Pons (tissue), 1 donor: ENCODE results near the gene CDH8.
"Not testable (repeated sequence)": the region's sequence is repeated elsewhere in the genome, so short reads cannot be mapped to it uniquely, and the experiment has no call there.

ENCODE experiments used
- DNase-seq: peaks from one replicate; pipeline ENCODE4 v3.0.0-alpha.2; 2016; ENCODE audit warnings: low spot score

Gene CDH8

DNA sequence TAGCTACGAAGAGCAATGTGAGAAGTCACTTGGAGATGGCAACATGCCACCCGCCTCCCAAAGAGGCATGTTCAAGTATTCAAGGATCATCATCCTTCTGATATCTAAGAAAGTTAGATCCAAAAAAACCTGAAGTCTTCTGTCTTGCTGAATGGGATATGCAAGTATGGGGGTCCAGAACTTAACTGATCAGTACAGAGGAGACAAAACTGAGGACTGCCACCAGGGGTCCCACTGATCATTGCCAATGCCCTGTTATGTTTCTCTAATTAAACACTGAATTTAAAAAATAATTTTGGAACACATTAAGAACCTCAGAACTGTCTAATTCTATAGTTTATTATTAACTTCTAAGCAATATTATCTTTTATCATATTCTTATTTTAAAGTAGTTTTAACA lies 99.7 kb downstream of the CDH8 start:
- peak; percentile 61 for DNase-seq

DNA sequence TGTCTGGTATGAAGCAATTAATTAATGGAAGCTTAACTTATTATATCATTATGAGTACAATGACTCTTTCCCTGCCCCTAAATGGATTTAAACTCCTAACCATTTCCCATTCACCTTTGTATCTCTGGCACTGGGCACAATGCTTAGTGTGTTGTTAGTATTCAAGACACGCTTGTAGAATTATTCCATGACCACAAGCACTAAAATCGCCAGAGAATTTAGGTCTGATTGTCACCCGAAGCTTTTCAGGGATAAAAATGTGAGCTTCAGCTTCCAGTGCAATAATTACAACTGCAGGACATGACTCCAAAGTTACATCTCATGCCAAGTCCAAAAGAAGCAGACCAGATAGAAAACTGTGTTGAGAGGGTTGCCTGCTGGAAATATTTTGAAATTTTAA lies 101.6 kb downstream of the CDH8 start:
- peak; percentile 74 for DNase-seq

DNA sequence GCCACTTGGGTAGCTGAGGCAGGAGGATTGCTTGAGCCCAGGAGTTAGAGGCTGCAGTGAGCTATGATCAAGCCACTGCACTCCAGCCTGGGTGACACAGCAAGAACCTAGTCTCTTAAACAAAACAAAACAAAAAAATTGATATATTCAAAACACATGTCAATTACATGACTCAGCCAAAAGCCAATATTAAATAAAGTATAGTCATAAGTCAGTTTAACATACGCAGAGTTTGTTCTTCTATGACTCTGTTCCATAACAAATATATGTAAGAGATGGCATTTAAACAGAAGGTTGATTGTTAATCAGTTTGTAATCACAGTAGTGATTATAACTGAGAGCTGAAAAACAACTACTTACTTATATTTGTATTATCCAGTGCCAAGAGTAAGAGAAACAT lies 106.5 kb downstream of the CDH8 start:
- no peak for DNase-seq

DNA sequence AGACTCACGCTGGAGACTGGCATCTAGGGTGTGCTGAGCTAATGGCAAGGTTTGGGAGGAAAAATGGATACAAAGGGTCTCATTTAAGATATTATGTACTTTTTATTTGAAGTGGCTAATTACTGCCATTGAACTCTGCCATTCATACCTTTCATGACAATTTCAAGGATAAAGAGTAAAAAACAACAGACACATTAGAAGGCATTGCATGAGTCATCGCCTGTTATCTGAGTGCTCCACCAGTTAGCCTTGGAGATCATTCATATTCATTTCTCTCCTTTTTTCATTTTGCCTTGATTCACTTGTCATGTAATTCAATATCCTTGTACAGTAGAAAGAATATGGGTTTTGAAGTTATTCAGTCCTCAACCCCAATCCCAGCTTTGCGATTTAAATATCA lies 109.5 kb downstream of the CDH8 start:
- DNase-seq, result no peak

DNA sequence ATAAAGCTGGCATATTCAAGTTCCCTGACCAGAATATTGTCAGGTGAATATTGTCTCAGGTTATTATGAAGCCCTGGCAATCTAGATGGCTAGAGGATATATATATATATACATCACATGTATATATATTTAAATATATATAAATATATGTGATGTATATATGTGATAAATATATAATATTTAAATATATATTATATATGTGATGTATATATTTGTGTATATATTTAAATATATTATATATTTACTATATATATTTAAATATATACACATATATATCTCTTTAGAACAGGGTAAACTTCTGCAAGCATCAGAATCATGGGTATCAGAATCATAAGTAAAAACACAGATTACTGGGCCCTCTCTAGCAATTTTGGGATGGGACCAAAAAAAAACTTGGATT lies 112.6 kb downstream of the CDH8 start:
- DNase-seq, result no peak

DNA sequence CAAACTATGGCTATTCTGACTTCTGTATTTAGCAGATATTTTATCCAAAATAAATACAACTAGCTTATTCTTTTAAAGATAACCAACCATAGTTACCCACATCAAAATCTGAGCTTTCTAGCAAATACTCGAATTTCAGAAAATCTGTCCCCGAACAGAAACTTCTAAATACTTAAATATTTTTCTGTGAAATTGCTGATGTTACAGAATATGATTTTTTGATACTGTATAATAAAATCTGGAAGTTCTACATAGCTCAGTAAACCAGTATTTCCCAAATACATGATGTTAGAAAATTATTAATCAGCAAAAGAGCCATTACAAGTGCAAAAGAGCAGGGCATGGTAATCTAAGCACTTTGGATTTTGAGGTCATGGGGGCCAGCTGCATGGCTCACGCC lies 114.9 kb downstream of the CDH8 start:
- DNase-seq, result no peak

DNA sequence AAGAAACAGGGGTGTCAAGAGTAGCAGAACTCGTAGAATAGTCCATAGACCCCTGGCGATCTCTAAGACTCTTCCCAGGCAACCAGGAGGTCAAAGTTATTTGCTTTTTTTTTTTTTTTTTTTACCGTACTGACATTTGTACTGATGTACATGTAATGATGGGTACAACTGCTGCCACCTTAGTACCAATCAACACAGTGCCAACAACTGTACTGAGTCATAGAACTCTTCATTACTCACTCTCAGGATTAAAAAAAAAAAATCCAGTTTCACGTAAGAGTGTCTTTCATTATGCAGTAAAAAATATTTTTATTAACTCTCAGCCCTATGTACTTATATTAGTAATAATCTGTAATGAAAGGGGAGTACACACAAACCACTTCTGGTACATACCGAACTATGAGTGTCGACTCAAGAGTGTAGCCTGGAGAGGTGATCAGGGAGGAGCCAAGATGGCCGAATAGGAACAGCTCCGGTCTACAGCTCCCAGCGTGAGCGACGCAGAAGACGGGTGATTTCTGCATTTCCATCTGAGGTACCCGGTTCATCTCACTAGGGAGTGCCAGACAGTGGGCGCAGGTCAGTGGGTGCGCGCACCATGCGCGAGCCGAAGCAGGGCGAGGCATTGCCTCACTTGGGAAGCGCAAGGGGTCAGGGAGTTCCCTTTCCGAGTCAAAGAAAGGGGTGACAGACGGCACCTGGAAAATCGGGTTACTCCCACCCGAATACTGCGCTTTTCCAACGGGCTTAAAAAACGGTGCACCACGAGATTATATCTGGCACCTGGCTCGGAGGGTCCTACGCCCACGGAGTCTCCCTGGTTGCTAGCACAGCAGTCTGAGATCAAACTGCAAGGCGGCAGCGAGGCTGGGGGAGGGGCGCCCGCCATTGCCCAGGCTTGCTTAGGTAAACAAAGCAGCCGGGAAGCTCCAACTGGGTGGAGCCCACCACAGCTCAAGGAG lies 118.1 kb downstream of the CDH8 start:
- not testable (repeated sequence) for DNase-seq

DNA sequence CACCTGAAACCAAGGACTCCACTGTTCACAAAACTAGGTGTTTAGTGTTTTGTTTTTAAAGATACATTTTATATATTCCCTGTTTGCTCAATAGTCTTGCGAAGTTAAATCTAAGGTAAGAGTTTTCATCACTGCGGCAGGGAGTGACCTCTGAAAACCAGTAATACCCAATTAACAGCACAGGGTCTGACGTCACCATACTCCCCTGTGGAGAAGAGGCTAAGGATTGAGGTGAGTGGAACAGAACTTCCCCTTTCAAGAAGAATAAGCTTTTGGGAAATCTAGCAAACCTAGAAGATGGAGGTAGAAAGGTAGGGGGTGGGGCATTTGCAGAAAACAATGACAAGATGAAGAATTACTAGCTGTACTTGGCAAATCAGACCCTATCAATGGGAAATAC lies 120.7 kb downstream of the CDH8 start:
- no peak for DNase-seq

DNA sequence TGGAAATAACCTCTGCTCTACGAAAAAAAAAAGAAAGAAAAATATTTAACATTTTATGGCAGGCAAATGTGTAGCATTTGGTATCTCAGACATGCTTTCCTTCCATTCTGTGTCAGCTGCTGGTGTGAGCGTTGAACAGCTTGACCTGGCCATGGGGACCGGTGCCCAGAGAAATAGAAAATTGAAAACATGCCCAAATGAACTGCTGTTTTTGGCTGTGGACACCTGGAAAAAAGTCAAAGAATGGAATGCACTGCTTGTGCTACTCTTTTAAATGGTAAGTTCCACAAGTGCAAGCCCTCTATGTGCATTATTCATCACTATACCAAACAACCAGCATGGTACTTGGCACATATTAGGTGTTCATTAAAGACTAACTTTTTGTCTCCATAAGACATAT lies 127.2 kb downstream of the CDH8 start:
- peak; percentile 22 for DNase-seq

DNA sequence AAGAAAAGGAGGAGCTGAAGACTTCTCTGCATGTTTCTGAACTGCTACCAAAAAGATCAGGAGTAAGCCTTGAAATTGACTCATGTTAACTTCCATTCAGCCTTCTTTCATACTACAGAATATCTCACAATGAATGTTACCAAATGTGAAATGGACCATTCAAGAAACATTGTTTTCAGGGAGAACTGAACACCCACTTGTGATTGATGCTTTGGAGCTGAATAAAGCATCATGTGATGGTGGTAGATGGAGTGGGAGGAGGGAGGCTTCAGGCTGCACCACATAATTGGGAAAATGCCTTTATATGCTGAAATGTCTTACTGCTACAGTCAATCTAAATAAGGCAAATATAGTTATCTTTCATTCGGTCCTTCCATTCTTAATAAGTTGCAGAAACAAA lies 127.8 kb downstream of the CDH8 start:
- DNase-seq, result peak; percentile 56

DNA sequence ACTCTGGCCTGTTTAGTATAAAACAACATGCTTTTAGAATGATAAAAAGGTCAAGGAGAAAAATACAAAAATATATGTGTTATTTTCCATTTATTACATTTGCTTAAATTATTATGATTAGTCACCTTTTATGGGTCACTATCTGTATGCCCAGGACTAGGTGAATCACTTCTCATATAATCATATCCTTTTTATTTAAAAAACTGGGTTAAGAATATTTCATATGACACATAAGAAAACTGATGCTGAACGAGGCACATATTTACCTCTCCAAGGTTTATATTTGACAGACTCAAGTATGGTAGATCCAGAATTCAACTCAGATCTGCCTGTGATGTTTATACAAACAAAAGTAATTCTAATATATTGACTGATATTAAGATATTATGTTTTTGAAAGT lies 134.5 kb downstream of the CDH8 start:
- no peak for DNase-seq

DNA sequence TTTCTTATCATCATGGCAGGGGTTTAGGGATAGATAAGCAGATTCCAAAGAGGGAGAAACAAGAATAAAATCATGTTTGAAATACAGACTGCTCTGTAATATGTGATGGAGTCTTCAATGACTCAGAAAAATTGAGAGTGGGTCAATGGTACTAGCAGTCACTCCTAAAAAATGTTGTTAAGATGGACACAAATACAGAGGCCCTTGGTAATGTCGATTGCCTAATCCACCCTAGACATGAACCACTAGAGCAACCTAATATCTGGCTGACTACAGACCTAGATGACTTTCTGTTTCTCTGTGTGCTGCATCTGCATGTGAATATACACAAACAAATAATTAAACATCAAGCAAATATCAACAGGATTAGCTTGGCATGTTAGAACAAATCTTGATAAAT lies 135.8 kb downstream of the CDH8 start:
- no peak for DNase-seq

DNA sequence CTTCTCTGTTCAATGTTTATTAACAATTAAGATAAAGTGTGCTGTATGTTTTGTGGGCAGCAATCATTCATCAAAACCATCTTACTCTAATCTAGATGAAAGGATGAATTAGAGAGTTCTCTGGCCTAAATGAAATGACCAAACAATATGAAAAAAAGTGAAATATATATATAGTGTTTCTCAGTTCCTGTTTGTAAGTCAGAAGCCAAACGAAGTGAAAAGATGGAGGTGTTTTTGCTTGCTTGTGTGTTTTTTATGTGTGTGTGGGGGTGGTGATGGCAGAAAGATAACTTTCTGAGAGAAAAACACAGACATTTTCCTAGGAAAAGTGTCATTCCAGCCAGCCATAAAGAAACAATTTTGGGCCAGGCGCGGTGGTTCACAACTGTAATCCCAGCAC lies 138.6 kb downstream of the CDH8 start:
- no peak for DNase-seq

DNA sequence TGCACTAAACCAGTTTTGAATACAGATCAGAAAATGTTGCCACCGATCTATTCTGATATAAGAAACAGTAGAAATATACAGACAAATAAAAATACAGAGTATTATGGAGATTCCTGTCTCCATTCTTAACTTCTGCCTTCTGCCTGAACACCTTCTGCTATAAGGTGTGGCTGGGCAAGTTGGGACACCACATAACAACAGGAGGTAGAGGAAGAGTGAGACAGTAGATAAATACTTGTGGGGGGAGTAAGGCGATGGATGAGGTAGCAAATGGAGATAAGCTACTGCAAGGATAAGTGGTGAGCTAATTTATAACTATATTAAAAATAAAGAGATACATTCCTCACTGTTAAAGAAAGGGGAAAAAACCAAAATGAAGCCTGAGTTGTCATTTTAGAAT lies 143.7 kb downstream of the CDH8 start:
- no peak for DNase-seq

DNA sequence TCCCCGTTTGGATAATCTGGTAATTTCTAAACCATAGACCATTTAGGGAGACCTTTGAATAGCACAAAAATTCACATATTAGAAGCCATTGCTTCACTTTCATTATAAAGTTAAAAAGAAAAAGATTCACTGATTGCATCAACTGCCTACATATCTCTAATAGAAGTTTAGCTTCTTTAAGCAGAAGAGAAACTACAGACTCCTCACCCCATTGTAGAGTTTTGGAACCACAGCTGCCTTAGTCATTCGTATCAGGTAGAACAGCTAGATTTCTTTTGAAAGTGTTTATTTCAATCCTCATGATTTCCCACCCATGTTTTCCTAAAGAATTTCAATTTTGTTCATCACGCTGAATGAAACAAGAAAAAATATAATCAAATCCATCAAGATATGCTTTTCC lies 144.8 kb downstream of the CDH8 start:
- peak; percentile 20 for DNase-seq

DNA sequence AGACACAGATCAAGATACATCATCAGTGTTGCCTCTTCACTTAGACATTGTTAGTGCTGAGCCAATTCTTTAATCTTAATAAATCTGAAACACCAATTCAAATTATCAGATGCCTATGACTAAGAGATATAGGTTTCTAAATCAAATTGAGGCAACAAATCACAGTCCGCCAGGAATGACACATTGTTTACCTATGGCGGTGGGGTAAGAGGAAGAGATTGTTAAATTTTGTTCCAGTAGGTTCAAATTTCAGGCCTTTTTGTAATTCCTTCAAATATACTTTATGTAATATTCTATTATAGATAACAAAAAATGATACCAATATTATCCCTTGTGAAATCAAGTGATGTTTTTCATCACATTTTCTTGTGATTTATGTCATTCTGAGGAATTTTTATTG lies 145.9 kb downstream of the CDH8 start:
- no peak for DNase-seq

DNA sequence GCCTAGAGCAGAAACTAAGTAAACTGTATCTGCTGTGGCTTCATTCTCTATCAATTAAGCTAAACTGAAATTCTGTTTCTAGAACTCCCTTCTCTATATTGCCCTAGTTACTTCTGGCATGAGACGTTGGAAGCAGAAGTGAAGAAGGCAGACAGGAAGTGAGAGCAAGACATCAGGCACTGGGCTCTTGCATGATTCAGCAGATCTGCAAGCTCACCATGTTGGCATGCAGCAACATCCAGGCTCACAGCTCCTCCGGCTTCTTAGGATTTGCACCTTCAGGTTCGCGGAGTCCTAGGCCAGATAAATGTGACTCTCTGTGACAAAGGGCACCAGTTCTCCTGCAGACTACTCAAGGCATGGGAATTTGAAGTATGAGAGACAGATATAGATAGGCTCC lies 148.3 kb downstream of the CDH8 start:
- peak; percentile 75 for DNase-seq

DNA sequence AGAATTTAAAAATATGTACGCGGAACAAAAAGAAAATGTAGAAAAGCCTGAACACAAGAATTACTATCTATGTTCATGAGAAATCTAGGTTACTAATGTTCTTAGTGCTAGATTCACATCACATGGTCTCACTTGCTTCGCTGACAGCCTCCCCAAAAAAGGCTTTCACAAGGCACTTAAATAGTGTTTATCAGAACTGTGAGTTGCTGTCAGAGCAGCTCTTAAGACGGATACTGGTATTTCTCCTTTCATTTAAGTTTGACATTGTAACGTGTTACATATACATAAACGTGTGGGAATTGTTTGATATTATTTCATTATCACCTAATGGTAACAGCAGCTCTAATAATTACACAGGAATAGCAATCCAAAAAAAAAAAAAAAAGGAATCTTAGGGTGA lies 150.9 kb downstream of the CDH8 start:
- DNase-seq, result no peak

DNA sequence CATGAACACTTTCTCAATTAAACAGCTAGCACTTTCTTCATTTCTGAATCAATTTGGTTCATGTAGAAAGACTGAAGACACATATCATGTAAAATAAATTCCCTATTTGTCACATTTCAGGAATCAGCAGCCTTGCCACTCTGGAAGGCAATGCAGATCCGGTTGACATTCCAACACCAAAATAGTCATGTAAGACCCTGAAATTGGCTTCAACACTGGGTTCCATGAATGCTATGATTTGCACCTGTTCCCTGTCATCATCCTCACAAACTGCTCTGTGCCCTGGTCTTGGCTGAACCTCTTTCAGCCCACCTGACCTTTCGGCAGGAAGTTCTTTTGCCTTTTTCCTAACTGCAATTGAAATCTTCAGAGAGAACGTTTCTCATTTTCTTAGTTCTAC lies 156.9 kb downstream of the CDH8 start:
- DNase-seq, result no peak

DNA sequence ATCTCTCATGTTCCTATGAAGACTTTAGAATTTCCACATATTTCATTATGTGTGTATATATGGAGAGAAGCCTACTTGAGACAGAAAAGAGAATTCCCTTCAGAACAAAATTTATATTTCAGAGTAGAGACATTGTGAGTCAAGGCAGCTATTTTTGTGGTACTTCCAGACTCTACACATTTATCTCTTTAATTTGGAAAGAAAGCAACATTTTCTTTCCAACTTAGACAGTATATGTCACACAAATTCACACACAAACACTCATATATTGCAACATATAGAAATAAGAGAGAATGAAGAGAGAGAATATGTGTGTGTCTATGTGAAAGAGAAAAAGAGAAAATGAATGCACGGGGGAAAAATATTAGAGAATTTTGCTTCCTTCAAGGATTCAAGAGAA lies 158.8 kb downstream of the CDH8 start:
- no peak for DNase-seq

DNA sequence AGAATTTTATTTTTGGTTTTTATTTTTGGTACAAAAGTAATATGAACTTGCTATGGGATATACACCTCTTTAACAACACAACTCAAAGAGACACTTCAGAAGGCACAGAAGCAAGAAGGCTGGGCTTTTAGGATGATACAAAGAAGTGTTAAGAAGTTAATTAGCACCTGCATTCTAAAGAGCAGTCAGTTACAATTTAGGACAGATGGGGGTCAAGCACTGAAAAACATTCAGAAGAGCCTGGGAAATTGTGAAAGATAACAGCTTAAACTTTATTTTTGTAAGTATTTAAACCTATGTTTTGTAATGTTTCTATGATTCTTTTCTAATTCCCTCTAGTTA lies 163.5 kb downstream of the CDH8 start:
- DNase-seq, result no peak

DNA sequence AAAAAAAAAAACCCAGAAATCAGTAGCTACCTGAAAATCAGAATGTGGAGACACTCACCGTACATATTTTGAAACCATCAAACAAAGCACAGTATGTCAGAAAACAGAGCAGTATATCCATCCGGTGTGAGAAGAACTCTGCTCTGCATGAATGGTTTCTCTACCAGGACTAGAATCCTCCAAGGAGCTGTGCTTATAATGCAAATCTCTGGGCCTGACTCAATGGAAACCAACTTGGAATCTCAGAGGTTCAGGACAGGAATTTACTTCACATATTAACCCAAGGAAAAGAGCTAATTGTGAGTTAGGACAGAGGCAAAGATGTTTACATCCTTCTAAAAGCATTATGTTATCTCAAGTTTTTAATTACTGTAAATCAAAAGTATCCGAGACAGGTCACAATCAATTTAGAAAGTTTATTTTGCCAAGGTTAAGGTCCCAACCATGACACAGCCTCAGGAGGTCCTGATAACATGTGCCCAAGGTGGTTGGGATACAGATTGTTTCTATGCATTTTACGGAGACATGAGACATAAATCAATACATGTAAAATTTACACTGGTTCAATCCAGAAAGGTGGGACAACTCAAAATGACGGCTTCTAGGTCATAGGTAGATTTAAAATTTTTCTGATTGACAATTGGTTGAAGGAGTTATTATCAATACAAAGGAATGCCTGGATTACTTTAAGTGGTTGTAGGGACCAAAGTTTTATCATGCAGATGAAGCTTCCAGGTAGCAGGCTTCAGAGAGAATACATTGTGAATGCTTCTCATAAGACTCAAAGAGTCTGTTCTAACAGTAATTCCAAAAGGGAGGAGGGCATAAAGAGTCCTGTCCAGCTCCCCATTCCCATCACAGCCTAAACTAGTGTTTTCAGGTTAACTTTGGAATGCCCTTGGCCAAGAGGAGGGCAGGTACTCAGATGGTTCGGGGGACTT lies 164.1 kb downstream of the CDH8 start:
- DNase-seq, result no peak
